ENCODE measurements around the gene ALDH1A2.

DNA sequence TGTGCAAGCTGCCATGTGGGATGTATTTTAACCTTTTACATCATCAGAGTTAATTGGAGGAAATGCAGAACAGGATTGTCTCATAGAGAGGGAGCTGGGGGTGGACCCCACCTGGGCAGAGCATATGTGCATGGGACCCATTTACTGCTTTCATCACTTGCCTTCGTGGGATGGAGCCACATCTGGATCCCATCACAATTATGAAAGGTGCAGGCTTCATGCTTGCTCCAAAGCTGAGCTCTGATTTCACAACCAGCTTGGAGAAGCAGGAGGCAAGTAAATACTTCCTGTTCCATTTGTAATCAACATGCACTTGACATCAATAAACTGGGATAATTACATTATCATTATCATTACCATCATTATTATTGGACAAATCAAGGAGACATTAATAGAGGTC, 161.9 kb downstream of the ALDH1A2 start:
- TF ChIP-seq POLR2A (IDR thresholded peaks at IDR 0.05) (no peak), CTCF (IDR thresholded peaks at IDR 0.05) (no peak)

Data from adrenal gland (tissue), 5 donors.